Right ventricle myocardium superior (tissue), 1 donor: ENCODE measurements around the gene C14orf119. TPM values are rescaled to one million over a fixed set of nuclear protein-coding genes. Genes with fewer than 3 reads are reported as not detected.

Experiments
- ATAC-seq: fragments of 200-7000 bp; cut with Tn5 transposase; one replicate; pipeline ENCODE4 v1.9.1; 2020; ENCODE audit warnings: mild to moderate bottlenecking; ENCODE audit not compliant: poor library complexity
- DNase-seq: peaks from one replicate; pipeline ENCODE4 v3.0.0-alpha.2; 2020
- intact Hi-C: fragments of 100-400 bp; cut with DNase I; formaldehyde crosslinking; loops from one replicate; pipeline ENCODE4 v1.11.2; 2022
- total RNA-seq: library from RNA; stranded (reverse); fragmentation: NEBNext Ultra II Directional; extraction: Animal tissue kit (Norgen Biotek cat#: 25700); gene quantifications from one replicate; pipeline ENCODE4 v1.2.1, GENCODE V29; 2021
- donor health status: DM: no; HTN: yes; CAD: no; lungs with severe emphysema.

The C14orf119 gene
- total RNA-seq, 1 donor from 2014 or later: 20.6 TPM

GRCh38 chr14:23058654-23059504, 36.4 kb upstream of the C14orf119 start:
- DNase-seq: no peak
- no peak for ATAC-seq
- intact Hi-C loops: loop anchor here (2.0 kb wide), 1 partner anchor 72 kb away; no protein-coding TSS in a partner anchor

GRCh38 chr14:23060536-23061260, 34.6 kb upstream of the C14orf119 start:
- no peak for ATAC-seq
- no peak for DNase-seq
- intact Hi-C loops: no loop called here

- intact Hi-C loops: no loop called here
- DNase-seq (peak; percentile 61), ATAC-seq (peak; percentile 19)
Measured at GRCh38 chr14:23062002-23062401, 33.3 kb upstream of the C14orf119 start.

DNA sequence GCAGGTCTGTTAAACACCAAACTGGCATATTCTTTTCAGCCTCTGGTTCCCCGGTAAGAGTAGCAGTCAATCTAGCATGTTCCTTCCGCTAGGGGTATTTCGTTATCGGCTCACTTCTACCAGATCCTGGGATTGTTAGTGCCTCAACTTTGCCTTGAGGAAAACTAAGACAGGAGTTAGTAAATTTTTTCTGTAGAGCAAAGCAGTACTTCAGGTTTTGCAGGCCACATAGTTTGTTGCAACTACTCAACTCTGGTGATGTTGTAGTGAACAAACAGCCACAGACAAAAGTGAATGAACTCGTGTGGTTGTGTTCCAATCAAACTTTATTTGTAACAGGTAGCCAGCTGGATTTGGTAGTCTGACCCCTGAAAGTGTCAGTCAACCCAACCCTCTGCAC, 31.7 kb upstream of the C14orf119 start:
- intact Hi-C loops: no loop called here
- no peak for DNase-seq
- ATAC-seq: no peak

DNA sequence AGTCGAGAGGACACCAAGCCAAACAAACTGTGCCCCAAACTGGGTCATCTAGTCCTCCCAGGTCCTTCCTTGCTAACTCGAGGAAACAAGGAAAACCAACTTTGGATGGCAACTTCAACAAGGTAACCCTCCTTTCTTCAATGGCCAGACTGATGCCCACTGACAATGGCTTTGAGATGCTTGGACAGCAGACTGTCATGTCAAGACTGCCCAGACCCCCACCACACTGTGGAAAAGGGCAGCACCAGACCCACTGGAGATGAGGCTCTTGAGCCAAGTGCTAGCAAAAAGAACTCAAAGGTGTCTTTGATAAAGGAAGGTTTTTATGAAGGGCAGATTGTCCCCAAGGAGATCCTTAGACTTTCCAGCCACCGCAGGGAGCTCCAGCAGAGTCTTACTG, 28.9 kb upstream of the C14orf119 start:
- ATAC-seq (no peak), DNase-seq (no peak)
- intact Hi-C loops: loop anchor here (5.0 kb wide), 1 partner anchor 41 kb away; no protein-coding TSS in a partner anchor

DNA sequence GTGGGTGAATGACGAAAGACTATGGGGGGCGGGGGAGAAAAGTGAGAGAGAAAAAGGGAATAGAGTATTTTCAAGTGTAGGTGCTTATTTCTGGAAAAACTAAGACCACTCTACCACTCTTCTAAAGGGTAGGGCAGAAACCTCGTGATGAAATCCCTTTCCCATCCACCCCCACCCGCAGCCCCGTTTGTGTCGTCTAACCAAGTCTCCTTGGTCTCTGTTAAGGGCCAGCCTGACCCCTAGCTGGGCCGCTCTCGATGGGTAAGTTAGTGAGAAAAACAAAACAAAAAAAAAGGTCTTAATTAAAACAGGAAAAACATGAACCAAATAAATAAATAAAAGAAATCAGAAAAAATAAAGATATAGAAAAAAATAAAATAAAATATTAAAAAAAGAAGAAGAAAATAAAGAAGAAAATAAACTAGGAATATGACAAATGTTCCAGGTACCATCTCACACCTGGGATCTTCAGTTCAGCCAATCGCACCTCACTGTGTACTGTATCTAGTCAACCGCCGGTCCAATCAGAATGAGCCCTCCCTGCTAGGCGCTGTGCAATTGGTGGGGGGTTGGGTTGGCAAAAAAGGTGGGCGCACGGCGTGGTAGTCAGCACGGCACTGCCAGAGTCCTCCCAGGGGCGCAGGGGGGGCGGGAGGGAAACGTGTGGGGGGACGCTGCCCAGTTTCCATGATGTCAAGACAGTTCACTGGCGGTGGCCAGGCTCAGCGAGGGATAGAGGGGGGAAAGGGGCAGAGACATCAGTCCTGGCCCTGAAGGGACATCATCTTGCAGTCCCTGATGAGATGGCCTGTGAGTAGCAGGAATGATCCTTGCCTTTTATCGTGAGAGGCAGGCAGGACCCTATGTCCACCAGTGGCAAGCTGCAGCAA, 28.2 kb upstream of the C14orf119 start:
- intact Hi-C loops: loop anchor here (5.0 kb wide), 1 partner anchor 40 kb away; no protein-coding TSS in a partner anchor
- DNase-seq (no peak), ATAC-seq (no peak)

- intact Hi-C loops: loop anchor here (5.0 kb wide), 1 partner anchor 39 kb away; no protein-coding TSS in a partner anchor
- no peak for ATAC-seq
- DNase-seq: no peak
Measured at GRCh38 chr14:23067847-23068788, 27.2 kb upstream of the C14orf119 start.

DNA sequence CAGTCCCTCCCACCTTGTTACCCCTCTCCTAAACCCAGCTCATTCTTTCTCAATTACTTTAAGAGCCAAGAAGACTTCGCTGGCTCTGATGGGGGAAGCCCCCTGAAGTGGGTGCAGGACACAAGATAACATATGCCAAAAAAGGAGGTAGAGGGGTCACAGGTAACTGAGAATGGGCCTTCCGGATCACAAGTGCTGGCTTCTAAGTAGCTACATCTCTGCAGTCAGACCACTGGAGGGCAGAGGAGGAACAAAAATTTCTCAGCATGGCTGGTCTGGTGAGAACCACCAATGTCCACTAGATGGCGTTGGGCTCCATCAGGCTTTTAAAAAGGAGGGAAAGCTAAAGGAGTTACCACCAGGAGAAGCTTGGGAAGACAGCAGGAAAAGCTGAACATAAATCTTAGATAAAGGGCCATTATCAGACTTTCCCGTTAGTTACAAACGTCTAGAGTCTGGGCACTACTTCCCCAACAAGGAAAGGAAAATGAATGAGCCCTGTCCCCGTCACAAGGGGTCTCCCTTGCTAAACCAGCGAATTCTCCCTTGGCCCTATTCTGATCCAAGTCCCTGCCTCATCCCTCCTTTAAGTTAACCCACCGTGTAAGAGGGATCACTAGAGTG, 26.4 kb upstream of the C14orf119 start:
- intact Hi-C loops: loop anchor here (5.0 kb wide), 1 partner anchor 38 kb away; no protein-coding TSS in a partner anchor
- peak; percentile 73 for ATAC-seq
- peak; percentile 69 for DNase-seq

DNA sequence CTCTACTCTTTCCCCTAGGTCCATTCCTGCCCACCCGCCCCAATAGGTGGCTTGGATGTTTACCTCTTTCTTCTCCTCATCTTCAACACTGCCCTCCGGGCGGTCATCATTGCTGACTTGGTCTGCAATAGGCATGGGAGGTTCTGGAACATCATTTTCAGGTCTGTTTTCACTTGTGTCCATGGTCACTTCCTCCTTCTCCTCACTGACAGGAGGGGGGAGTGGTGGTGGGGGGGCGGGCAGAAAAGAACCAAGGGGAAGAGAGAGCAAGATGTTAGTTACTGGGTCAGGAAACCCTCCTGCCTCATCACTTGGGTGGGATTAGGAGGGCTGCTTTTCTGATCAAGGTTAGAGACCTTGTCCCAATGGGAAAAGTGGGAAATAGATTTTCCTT, 25.9 kb upstream of the C14orf119 start:
- intact Hi-C loops: loop anchor here (5.0 kb wide), 1 partner anchor 38 kb away; no protein-coding TSS in a partner anchor
- ATAC-seq: no peak
- no peak for DNase-seq

DNA sequence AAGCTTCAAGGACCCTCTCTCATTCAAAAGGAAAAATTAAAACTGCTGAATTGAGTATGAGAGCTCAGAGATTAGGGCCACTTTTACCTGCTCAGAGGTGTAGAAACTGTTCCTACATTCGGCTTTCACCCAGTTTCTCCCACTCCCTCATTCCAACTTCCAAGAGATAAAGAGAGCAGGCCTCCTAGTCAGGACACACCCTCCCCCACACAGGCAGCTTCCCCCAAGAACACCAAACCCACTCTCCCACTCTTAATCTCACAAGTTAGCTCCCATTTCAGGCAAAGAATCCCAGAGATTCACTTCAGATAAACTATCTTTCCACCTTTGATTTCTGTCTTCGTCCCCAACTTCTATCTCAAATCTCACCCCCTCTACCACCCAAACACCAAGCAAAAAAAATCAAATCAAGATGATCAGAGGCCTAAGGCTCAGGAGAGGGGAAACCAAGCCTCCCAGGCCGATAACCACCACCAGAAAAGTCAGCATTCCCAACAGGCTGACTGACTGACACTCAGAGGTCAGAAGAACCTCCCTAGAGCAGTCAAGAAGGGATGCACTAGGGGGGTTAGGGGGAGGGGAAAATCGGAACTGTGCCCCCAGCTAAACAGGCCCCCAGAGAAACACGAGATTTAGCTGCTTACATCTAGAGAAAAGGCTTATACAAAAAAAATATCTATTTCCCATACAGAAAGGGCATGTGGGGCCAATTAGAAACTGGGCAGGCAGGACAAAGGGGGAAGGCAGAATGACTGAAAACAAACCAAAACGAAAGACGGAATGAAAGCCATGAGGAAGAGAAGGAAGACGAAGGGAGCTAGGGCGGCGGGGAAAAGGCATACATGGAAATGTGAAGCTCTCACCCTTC, 24.8 kb upstream of the C14orf119 start:
- no peak for ATAC-seq
- no peak for DNase-seq
- intact Hi-C loops: no loop called here

- peak; percentile 89 for DNase-seq
- ATAC-seq: peak; percentile 93
- intact Hi-C loops: no loop called here
Measured at GRCh38 chr14:23071244-23071920, 23.9 kb upstream of the C14orf119 start.

DNA sequence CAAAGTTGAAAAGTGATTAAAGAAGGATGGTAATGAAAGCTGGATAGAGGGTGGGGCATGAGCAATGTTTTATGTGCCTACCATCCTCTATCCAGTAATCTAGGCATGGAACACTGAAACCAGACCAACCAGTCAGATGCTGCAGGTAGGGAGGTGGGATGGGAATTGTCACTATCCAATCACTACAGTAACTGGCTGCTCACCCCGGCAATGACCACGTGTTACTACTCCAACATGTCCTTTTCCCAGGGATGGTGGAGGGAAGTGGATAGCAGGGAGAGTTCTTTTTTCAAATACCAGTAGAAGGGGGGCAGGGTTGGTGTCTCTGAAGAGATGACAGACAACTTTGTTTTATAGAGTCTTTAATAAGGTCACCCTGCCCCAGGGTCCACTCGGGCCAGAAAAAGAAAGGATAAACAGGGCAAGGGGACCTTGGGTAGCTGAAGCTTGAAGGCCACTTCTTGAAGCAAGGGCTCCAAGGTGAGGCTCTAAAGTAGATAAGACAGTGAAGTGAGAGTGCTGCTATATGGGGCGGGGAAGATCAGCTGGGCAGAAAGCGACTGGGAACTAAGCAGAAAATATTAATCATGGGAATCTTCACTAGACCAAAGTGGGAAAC, 23.3 kb upstream of the C14orf119 start:
- peak; percentile 24 for ATAC-seq
- intact Hi-C loops: no loop called here
- DNase-seq: no peak

DNA sequence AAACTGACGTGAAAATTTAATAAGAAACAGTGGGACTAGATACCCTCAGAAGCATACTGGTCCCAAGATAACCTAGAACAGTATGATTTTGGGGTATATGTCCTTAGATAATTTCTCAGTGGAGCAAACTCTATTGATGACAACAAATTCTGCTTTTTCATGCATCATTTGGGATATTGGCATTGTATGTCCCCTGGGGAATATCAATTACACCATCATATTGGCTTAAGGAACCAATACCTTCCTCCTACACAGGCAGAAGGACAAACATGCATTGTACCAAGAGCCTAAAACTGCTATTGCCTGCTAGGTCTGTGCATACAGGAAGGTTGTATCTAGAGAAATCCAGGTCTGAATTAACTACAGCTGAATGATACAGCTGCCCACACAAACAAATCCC, 20.4 kb upstream of the C14orf119 start:
- intact Hi-C loops: no loop called here

DNA sequence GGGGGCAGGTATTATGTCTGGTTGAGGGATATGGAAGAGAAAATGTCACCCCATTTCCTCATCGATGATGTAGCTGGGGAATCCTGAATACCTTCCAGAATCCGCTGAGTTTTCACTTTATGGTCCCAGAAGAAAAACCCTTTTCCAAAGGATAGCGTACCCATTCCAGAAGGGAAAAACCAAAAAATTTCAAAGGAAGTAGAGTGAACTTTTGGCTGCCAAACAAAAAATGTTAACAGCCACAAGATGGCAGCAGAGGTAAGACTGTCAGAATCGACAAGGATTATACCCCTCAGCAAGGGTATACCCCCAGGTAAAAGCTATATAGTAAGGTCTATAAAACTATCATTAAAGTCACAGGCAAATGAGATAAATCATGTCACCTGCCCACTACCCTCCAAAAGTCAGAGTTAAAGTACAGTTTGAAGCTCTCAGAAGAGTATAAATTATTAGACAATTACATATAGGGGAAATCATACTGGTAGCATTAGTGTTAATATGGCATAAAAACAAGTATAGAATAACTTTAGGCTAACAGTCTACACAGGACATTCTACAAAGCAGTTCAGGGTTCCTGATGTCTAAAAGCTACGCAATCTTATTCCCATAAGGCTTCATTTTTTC, 18.4 kb upstream of the C14orf119 start:
- DNase-seq (no peak), ATAC-seq (no peak)
- intact Hi-C loops: no loop called here

More for the DNA sequence above, 20.4 kb upstream of the C14orf119 start:
- ATAC-seq (no peak), DNase-seq (no peak)

- ATAC-seq (no peak), DNase-seq (no peak)
- intact Hi-C loops: no loop called here
Measured at GRCh38 chr14:23077962-23078361, 17.3 kb upstream of the C14orf119 start.
